Islet of Langerhans (tissue), 1 donor: Measurements from ENCODE around the gene SPTBN5.
"Not testable (repeated sequence)": the region's sequence is repeated elsewhere in the genome, so short reads cannot be mapped to it uniquely, and the experiment has no call there.

Experiments used
- FAIRE-seq: peaks from one replicate; lab custom pipeline; 2011; peaks lifted over from hg19 to GRCh38; lab: Jason Lieb, UNC

SPTBN5 gene

DNA sequence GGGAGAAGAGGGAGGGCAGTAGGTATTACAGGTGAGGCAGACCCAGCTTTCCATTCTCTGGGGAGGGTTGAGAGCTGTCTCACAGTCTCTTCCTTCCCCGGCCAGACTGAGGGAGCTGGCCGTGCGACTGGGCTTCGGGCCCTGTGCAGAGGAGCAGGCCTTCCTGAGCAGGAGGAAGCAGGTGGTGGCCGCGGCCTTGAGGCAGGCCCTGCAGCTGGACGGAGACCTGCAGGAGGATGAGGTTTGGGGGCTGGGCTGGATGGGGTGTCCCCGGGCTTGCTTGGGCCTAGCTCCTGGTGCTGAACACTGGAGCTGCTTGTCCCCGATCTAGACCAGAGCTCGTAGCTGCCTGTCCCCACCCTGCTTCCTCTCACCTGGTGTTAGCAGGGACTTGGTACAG lies 50.3 kb downstream of the SPTBN5 start:
- FAIRE-seq = no peak

GRCh38 chr15:41842229-41842628 lies 51.6 kb downstream of the SPTBN5 start:
- no peak for FAIRE-seq

GRCh38 chr15:41841131-41841530 lies 52.7 kb downstream of the SPTBN5 start:
- no peak for FAIRE-seq

GRCh38 chr15:41840673-41841072 lies 53.2 kb downstream of the SPTBN5 start:
- FAIRE-seq = no peak

DNA sequence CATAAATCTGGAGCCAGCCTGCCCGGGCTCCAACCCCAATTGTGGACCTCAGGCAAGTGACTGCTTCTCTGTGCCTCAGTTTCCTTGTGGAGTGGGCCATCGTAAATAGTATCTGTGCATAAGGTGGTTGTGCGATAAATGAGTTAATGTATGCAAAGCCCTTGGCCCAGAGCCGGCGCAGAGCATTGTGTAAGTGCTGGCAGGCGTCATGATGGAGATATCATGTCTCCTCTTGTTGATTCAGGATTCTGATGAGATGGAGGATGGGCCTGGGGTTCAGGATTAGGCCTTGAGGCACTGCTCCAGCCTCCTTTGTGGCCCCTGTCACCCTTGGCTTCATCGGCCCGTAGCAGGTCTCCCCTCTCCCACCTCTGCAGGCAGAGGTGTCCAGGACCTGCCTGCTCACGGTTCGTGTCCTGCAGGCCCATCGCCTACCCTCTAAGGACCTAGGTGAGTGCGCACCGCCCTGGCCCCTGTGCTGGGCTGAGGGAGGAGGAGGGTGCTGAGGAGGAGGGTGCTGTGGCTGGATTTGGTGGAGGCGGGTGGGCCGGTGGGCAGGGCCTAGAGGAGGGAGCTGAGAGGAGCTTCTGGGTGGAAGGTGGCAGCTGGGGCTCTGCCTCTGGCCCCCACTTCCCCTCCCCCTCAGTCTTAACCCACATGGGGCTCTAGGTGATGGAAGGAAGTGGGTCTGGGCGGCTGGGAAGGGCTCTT lies 53.9 kb downstream of the SPTBN5 start:
- FAIRE-seq = no peak

DNA sequence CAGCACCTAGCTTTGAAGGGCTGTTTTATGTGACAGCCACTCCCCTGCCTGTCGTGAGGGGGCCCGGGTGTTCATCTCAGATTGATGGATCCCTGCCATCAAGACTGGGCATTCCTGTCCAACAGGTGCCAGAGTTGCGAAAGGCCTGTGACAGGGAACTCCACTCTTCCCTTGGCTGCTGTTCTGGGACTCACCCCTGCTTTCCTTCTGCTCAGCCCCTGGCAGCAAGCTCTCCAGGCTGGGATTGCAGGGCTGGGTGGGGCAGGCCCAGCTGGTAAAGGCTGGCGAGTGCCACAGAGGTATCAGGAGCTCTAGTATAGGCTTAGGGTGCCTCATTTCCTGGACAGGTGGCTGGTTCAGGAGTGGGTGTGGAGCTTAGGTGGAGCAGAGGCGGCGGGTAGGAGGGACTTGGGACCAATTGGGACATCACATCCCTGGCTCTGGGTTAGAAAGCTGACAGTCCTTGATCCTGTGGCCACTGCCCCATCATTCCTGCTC lies 55.4 kb downstream of the SPTBN5 start, which contains the start of gene PLA2G4B:
Gene PLA2G4B, plus strand, starts transcription at position 448 of the 498 bp plus-strand sequence. CDS start 67 bp downstream, outside the sequence.
- no peak for FAIRE-seq

DNA sequence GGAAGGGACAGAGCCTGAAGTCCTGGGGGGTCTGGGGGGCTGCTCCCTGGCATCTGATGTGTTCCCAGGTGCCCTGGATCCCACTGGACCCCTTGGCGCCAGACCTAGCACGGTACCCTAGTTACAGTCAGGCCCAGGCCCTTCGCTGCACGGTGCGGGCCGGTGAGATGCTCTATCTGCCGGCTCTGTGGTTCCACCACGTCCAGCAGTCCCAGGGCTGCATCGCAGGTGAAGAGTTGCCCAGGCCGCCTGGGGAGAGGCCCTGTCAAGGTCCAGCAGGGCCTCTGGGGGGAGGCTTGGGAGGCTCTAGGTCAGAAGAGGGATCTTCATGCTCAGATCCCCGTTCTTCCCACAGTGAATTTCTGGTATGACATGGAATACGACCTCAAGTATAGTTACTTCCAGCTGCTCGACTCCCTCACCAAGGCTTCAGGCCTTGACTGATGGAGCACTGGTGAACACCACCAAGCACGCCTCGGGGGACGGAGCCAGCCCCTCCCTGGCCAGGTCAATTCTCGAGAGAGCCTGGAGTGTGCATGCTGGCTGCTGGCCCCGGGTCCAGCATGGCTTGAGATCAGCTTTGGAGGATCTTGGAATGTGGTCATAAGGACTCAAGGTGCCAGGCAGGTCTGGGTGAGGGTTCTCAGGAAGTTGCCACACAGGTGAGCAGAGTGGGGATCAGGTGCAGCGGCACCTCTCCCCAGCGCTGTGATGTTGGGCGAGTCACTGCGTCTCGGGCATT lies 57.0 kb downstream of the SPTBN5 start:
- FAIRE-seq = no peak

- no peak for FAIRE-seq
Observed at GRCh38 chr15:41836073-41836472, 57.8 kb downstream of the SPTBN5 start.

GRCh38 chr15:41834096-41834495 lies 59.8 kb downstream of the SPTBN5 start:
- FAIRE-seq = no peak

- FAIRE-seq = no peak
Observed at GRCh38 chr15:41832875-41833274, 61.0 kb downstream of the SPTBN5 start.

DNA sequence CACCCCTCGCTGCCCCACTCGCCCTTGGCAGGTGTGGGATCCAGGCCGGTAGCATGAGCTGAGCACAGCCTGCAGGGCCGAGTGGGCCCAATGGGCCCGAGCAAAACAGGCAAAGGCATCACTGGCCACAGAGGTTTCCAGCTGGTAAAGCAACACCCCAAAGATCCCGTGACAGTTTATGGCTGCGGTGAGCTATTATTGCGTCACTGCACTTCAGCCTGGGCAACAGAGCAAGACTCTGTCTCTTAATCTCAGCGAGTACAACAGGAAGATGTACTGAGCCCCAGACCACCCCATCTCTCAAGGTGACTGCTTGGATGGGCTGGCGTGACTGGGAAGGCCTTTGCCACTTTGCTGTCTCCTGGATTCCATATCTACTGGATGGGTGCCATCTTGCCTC lies 61.6 kb downstream of the SPTBN5 start:
- FAIRE-seq = no peak

DNA sequence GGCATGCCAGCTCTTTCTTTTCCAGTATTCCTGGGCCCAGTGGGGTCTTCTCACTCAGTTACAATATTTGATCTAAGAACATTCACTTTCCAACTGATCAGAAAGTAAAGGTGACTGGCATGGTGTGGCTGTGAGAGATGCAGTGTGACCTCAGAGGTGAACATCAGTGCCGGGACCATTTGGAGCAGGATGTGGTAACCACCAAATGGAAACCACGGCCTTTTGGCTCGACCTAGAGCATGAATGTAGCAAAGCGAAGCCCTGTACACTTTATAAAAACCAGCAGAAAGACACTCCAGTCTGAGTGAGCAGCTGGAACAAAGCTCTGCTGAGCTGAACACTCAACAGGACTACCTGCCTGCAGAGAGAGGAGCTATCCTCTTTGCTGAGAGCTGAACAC lies 62.6 kb downstream of the SPTBN5 start:
- not testable (repeated sequence) for FAIRE-seq

- no peak for FAIRE-seq
Observed at GRCh38 chr15:41829959-41830646, 63.8 kb downstream of the SPTBN5 start.

- no peak for FAIRE-seq
Observed at GRCh38 chr15:41828807-41829141, 65.1 kb downstream of the SPTBN5 start.

DNA sequence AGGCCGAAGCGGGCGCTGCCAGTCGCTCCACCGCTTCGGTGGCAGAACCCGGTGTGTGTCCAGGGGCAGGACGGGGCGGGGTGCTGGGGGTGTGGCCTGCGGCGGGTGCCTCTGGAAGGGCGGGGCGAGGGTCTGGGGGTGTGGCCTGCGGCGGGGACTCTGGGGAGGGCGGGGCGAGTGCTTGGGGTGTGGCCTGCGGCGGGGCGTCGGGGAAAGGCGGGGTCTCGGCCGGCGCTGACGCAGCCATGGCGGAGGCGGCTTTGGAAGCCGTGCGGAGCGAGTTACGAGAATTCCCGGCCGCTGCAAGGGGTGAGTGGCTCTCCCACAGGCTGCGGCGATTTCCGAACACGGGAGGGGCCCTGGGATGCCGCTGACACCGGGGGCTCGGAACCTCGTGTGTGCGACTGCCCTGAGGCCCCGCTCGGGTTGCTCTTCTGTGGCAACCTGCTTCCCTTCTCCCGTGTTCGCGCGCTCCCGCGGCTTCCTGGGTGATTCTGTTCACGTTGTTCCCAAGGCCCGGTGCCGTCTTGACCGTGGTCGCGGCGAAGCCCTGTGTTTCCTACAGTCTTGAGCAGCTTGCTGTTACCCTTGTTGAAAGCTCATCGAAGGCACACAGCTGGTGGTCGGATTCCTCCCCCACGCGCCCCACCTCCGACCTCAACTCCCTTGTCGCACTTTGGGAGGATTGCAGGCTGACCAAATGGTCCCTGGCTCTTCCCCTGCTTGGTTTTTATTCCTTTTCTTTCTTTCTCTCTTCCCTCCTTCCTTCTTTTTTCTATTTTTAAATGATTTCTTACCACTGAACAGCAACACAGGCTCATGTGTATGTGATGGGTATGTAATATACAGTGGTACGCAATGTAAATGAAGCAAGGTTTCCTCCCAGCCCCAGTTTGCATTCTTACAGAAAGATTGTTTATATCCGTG lies 65.7 kb downstream of the SPTBN5 start, which contains the start of gene JMJD7:
Gene JMJD7, plus strand, starts transcription at position 213 of the 927 bp plus-strand sequence. Its CDS starts 33 bp downstream, at position 246.
- FAIRE-seq = no peak

GRCh38 chr15:41827290-41827879 lies 66.5 kb downstream of the SPTBN5 start:
- no peak for FAIRE-seq

DNA sequence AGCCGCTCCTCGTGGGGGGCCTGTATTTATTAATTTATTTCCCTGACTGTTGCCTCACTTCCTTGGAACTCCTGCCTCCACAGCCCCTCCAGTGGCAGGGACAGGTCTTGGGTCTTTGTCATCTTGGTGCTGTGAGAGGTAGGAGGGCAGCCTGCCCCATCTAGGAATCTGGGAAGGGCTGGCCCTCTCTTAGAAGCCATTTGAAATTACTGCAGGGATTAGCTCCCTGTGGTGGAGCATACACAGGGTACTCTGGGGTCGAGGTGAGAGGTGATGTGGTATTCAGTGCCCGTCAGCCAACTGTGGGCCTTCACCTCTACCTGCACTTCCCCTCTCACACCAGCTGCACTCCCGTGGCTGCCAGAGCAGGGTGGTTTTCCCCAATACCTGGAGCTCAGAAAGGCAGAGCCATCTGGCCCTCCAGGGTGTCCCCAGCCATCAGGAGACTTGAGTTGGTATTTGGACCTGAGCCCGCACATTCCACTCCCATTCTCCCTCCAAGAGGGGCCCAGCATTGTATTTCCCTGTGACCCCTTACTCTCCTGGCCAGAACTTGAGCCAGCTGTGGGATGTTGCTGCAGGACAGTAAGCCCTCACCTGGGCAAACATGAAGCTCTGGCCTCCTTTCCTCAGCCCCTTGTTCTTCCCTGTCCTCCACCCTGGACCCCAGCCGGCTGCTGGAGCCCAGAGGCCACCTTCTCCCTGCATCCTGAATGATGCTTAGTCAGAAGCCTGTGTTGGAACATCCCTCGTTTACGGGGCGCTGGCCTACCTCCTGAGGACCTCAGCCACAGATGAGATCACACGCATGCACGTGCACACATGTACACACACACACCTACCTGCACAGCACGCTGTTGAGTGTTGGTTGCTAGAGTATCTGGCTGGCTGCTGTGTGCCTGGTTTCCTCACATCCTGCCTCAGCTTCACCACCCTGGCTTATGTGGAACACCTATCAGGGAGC lies 68.0 kb downstream of the SPTBN5 start:
- FAIRE-seq = no peak

DNA sequence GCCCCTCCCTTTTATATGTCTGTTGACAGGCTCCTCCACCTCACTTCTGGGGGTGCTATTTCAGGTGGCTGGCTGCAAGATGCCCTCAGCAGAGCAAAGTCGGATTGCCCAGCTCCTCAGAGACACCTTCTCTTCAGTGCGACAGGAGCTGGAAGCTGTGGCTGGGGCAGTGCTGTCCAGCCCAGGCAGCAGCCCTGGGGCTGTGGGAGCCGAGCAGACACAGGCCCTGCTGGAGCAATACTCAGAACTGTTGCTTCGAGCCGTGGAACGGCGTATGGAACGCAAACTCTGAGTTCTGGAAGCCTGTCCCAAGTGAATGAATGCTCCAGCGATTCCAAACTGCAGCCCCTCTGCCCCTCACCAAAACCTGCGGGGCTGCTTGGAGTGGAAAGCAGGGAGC lies 68.7 kb downstream of the SPTBN5 start:
- FAIRE-seq = no peak

DNA sequence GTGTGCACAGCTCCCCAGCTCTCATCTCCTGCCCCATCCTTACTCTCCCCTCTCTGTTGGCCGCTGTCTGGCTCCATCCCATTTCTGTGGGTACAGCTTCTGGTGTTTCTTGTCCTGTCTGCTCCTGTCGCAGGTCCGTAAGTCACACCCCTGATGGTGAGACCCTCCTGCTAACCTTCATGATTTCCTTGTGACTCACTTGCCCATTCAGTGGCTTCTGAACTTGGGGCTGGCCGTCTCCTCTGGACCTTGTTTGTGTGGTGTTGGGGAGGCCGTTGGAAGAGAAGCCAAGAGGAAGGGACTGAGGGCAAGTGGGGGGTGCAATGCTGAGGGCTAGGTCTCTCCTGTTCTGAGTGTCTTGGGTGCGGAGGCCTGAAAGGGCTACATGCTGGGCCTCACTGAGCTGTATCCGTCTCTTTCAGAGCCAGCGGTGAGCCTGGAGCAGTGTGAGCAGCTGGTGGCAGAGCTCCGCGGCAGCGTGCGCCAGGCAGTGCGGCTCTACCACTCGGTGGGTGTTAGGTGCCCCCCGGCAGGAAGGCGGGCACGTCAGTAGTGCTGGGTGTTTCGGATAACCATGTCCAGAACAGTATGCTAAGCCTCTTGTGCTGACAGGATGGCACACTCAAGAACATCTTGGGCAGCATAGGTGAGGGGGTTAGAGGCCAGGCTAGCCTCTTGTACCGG lies 69.6 kb downstream of the SPTBN5 start:
- FAIRE-seq = no peak

DNA sequence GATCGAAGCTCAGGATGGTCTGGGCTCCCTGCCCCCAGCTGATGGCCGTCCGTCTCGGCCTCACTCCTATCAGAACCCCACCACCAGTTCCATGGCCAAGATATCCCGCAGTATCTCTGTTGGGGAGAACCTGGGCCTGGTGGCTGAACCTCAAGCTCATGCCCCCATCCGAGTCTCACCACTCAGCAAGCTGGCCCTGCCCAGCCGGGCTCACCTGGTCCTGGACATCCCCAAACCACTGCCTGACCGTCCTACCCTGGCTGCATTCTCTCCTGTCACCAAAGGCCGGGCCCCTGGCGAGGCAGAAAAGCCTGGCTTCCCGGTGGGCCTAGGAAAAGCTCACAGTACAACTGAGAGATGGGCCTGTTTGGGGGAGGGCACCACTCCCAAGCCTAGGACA lies 70.4 kb downstream of the SPTBN5 start:
- no peak for FAIRE-seq
